IPS-15b (cell line): ENCODE measurements around the gene PANK4.

Experiments used
- H3K27me3 ChIP-seq: one replicate; pipeline ENCODE4 v1.6.1; 2013; ENCODE audit warnings: low read length; ENCODE audit not compliant: control insufficient read depth, insufficient read depth
- H3K36me3 ChIP-seq: one replicate; pipeline ENCODE4 v1.6.1; 2013; ENCODE audit warnings: low read length; ENCODE audit not compliant: control insufficient read depth, insufficient read depth
- H3K4me1 ChIP-seq: one replicate; pipeline ENCODE4 v1.6.1; 2013; ENCODE audit warnings: mild to moderate bottlenecking, low read length; ENCODE audit not compliant: control insufficient read depth, insufficient read depth
- H3K4me3 ChIP-seq: one replicate; pipeline ENCODE4 v1.5.1; 2013; ENCODE audit warnings: low read depth, low read length
- H3K9ac ChIP-seq: one replicate; pipeline ENCODE4 v1.6.1; 2013; ENCODE audit warnings: low read depth, mild to moderate bottlenecking, low read length
- H3K9me3 ChIP-seq: one replicate; pipeline ENCODE4 v1.6.1; 2013; ENCODE audit warnings: mild to moderate bottlenecking, low read length; ENCODE audit not compliant: control insufficient read depth, insufficient read depth

The PANK4 gene

GRCh38 chr1:2496087-2496622 is 30.2 kb downstream of the PANK4 start:
- H3K9ac ChIP-seq = no peak overlapping the region
- H3K9me3 ChIP-seq = no peaks in the 10 kb centered on the region
- no peaks in the 10 kb centered on the region for H3K27me3 ChIP-seq
- H3K36me3 ChIP-seq = no peaks in the 10 kb centered on the region
- H3K4me1 ChIP-seq = no peaks in the 10 kb centered on the region
- no peak overlapping the region for H3K4me3 ChIP-seq

DNA sequence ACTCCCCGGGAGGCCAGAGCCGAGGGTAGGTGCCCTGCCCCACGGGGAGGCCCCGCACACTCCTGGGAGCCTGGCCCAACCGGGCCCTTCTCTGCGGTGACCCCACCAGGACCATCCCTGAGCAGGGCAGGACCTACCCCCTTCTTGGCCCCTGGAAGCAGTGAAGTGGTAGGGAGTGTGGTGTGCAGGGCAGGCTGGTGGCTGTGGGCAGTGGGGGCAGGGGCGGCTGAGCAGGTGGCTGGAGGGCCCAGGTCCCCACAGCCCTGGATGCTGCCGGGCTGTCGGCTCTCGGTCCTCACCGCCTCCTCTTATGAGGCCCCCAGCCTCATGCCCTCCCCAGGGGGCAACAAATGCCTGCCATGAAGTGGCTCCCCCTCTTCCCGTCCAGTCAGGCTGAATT is 30.9 kb downstream of the PANK4 start:
- Histone ChIP-seq H3K27me3 (no peaks in the 10 kb centered on the region), H3K9ac (no peak overlapping the region), H3K36me3 (no peaks in the 10 kb centered on the region), H3K4me1 (no peaks in the 10 kb centered on the region), H3K9me3 (no peaks in the 10 kb centered on the region), H3K4me3 (no peak overlapping the region)

- Histone ChIP-seq H3K36me3 (no peaks in the 10 kb centered on the region), H3K9ac (no peak overlapping the region), H3K27me3 (no peaks in the 10 kb centered on the region), H3K9me3 (no peaks in the 10 kb centered on the region), H3K4me1 (no peaks in the 10 kb centered on the region), H3K4me3 (no peak overlapping the region)
Measured at GRCh38 chr1:2495026-2495425, 31.4 kb downstream of the PANK4 start.

DNA sequence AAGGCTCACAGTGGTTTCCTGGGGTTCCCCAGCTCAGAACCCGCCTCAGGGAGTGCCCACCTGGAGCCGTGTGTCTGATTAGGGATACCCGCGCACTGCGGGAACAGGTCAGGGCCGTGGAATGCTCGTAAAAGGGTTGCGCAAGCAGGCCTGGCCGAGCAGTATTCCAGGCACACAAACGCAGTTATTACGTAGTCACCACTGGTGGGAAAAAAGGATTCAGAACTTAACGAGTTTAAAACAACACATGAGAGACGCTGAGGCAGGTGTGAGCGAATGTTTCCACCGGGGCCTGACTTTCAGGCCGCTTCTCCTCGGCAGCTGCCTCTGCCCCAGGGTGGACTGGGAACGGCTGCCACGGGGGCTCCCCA is 32.1 kb downstream of the PANK4 start:
- Histone ChIP-seq H3K9ac (no peak overlapping the region), H3K27me3 (no peaks in the 10 kb centered on the region), H3K4me3 (no peak overlapping the region), H3K9me3 (no peaks in the 10 kb centered on the region), H3K4me1 (no peaks in the 10 kb centered on the region), H3K36me3 (no peaks in the 10 kb centered on the region)

GRCh38 chr1:2493691-2494322 is 32.6 kb downstream of the PANK4 start:
- H3K27me3 ChIP-seq = no peaks in the 10 kb centered on the region
- no peaks in the 10 kb centered on the region for H3K36me3 ChIP-seq
- H3K9ac ChIP-seq = no peak overlapping the region
- no peak overlapping the region for H3K4me3 ChIP-seq
- H3K4me1 ChIP-seq = no peaks in the 10 kb centered on the region
- no peaks in the 10 kb centered on the region for H3K9me3 ChIP-seq

DNA sequence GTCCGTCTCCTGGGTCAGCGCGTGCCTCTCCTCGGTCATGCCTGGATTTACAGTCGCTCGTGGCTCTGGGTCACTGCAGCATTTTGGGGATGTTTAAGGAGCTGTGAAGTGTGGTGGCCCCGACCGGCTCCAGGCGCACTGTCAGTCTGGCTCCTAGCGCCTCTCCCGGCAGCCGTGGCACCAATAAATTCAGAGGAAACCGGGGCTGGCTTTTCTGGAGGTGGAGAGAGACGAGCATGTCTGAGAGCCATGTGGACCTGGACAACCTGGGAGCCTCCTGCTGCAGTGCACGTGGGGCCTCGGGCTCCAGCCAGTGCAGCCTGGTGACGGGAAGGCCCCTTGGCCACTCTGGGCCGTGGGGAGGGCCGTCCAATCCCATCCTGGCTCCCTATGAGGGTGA is 33.2 kb downstream of the PANK4 start:
- Histone ChIP-seq H3K27me3 (no peaks in the 10 kb centered on the region), H3K4me3 (no peak overlapping the region), H3K9me3 (no peaks in the 10 kb centered on the region), H3K4me1 (no peaks in the 10 kb centered on the region), H3K36me3 (no peaks in the 10 kb centered on the region), H3K9ac (no peak overlapping the region)

DNA sequence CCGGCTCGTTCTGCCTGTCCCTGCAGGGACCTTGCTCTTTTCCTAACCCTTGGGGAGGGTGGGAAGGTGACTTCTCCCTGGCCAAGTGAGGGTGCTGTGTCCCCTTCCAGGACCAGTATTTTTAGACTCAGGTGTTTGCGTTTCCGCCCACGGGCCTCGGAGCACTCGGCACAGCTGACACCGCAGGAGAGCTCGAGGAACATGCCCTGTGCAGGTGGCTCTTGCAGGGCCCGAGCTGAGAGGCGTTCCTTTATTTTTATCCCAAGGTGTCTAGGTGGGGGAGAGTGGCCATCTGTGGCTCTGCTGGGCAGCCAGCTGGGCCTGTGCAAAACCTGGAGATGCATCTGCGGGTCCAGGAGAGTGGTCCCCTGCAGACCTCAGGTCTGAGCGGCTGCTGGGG is 34.3 kb downstream of the PANK4 start:
- Histone ChIP-seq H3K36me3 (no peaks in the 10 kb centered on the region), H3K9ac (no peak overlapping the region), H3K4me1 (no peaks in the 10 kb centered on the region), H3K9me3 (no peaks in the 10 kb centered on the region), H3K4me3 (no peak overlapping the region), H3K27me3 (no peaks in the 10 kb centered on the region)

DNA sequence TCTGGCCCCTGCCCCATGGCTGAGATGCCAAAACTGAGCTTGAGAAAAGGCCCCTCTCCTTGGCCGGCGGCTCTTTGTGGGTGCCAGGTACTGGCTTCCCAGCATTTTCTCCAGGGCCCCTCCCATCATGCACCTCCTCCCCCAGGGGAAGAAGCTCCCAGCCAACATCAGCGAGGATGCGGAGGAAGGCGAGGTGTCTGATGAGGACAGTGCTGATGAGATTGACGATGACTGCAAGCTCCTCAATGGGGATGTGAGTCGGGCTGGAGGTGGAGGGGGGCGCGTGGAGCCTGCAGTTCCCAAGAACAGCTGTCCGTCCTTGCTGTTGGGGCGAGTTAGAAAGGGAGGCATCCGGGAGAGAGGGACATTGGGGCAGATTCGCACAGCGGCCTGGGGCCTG is 36.8 kb downstream of the PANK4 start:
- Histone ChIP-seq H3K36me3 (no peaks in the 10 kb centered on the region), H3K4me1 (no peaks in the 10 kb centered on the region), H3K4me3 (no peak overlapping the region), H3K9ac (no peak overlapping the region), H3K9me3 (no peaks in the 10 kb centered on the region), H3K27me3 (no peaks in the 10 kb centered on the region)

DNA sequence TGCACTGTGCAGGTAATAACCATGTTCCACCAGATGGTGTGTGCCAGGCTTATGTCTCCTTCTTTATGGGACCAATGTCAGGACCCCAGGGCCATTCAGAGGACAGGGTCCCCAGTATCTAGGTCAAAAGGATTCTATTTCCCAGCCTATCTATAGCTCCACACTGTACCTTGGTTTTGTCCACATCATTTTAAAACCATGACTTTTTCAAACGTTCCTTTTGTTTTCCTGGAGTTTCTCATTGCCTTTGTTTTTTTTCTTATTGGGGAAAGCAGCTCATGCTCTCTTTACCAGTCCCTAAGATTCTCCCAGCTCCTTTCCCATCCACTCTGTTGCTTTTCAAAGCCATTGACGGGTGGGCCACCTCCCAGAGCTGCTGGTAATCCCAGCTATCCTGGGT is 37.7 kb downstream of the PANK4 start:
- H3K4me1 ChIP-seq = no peaks in the 10 kb centered on the region
- H3K36me3 ChIP-seq = no peaks in the 10 kb centered on the region
- no peaks in the 10 kb centered on the region for H3K9me3 ChIP-seq
- no peak overlapping the region for H3K4me3 ChIP-seq
- H3K27me3 ChIP-seq = no peaks in the 10 kb centered on the region
- H3K9ac ChIP-seq = no peak overlapping the region

DNA sequence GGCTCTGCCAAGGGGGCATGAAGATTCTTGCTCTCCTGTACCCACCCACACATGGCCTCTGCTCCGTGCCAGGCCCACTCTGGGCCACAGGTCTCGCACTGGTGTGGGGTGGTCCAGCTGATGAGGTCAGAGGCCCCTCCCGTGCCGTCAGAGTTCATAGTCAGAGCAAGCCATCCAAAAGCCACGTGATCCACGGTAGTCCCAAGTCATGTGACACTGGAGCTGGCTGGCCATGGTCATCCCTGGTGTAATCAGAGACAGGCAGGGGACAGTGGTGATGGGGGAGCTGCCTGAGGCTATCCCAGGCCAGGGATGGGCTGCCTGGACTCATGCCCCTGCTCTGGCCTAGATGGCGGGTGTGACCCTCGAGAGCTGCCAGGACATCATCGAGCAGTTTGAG is 39.8 kb downstream of the PANK4 start:
- Histone ChIP-seq H3K9me3 (no peaks in the 10 kb centered on the region), H3K4me3 (no peak overlapping the region), H3K4me1 (no peaks in the 10 kb centered on the region), H3K9ac (no peak overlapping the region), H3K27me3 (no peaks in the 10 kb centered on the region), H3K36me3 (no peaks in the 10 kb centered on the region)

GRCh38 chr1:2486041-2486440 is 40.4 kb downstream of the PANK4 start:
- H3K4me3 ChIP-seq = no peak overlapping the region
- H3K4me1 ChIP-seq = no peaks in the 10 kb centered on the region
- H3K36me3 ChIP-seq = no peaks in the 10 kb centered on the region
- no peaks in the 10 kb centered on the region for H3K27me3 ChIP-seq
- no peak overlapping the region for H3K9ac ChIP-seq
- H3K9me3 ChIP-seq = no peaks in the 10 kb centered on the region

GRCh38 chr1:2483970-2484369 is 42.4 kb downstream of the PANK4 start:
- H3K4me3 ChIP-seq = no peak overlapping the region
- H3K4me1 ChIP-seq = no peaks in the 10 kb centered on the region
- H3K9me3 ChIP-seq = no peaks in the 10 kb centered on the region
- no peaks in the 10 kb centered on the region for H3K36me3 ChIP-seq
- H3K9ac ChIP-seq = no peak overlapping the region
- H3K27me3 ChIP-seq = no peaks in the 10 kb centered on the region
